Globus pallidus (tissue), 1 donor: ENCODE results near the gene LIX1L.

Experiments used
- DNase-seq: peaks from one replicate; pipeline ENCODE4 v3.0.0-alpha.2; 2015; ENCODE audit warnings: low spot score

The LIX1L gene

DNA sequence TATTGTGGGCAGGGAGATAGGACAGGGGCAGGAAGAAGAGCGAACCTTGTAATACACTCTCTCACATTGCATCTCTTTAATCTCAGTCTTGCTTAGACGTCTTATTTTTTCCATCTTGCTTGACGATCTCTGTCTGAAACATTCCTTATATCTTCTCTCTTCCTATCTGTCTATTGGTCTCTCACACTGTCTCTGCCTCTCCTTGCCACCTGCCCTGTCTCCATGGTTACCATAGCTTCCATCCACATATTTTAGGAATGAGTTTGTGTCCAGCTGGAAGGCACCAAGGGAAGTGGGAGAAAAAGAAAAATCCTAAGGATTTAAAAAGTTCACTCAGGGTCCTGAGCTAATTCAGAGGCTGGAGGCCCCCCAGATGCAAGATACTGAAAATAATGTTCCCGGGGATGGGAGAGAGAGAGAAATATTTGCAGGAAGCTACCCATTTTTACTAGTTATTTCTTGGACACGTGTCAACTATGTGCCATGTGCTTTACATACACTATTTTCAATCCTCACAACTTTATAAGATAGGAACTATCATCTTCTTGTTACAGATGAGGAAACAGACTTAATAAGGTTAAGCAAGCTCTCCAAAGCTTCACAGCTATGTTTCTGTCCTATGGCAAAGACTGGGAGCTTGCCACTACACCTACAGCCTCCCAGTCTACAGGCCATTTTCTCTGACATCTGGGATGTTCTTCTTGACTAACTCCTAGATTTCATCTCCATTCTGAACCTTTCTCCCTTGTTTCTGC is 5.6 kb upstream of the LIX1L start:
- no peak for DNase-seq

DNA sequence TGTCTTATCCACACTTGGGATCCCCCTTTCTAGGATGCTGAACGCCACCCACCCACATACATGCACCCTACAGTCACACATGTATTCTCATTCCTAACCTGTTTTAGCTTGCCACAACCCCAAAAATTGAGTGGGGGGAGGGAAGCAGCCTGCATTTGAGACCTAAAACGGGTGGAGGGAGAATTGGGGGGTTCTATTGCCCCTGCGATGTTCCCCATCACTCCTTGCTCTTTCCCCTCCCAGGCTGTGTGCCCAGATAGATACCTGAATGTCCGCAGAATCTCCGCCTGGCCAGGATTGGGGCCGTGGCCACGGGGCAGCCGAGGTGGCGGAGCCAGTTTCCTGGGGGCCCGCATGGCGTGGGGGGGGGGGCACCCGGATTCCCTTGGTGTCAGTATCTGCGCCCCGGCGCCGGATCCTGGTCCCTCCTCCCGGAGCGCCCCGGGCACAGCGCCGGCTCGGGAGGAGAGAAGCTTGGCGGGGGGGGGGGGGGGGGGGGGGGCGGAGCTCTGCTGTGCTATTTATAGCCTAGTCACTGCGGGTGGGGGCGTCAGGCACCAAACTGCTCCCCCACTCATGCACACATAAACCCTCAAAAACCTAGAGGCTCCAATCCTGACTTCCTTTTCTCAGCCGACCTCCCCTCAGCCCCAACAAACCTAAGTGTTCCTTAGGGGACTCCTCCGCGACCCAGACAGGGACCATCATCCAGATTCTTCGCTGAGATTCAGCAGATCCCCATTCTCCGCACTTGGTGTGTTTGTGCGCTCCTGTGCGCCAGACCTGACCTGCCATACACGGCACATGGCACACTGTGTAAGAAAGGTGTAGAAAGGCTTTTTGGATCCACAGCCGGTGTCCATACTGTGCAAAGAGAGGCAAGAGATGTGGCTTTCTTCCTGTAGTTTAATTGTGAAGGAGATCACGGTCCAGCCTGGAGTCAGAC is 4.6 kb upstream of the LIX1L start:
- DNase-seq = peak; percentile 83

DNA sequence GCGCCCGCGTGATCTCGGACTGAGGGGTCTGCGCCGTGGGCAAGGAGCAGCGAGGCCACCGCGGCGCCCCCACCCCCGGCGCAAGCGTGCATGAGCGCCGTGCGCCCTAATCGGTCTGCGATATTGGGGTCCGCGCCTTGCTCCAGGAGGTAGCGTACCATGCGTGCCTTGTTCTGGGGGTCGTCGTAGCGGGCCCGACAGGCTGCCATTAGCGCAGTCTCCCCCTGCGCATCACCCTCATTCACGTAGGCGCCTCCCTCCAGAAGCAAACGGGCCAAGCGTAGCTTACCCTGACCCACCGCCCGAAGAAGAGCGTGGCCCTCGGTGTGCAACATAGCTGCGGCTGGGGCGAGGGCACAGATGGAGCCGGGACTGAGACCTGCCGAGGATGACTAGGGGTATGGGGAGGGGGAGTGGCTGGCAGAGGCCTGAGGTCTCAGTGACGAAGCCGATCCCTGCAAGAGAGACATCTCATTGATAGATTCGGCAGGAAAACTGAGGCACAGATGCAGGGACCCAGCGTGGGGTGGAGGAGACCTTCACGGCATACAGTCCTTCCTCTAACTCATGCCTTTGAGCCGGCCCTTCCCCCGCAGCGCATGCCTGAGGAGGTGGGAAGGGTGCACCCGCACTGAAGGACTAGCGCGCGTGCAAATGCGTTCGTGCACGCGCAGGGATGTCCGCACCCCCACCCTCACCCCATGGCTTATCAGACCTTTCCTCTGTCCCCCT is 3.8 kb upstream of the LIX1L start:
- peak; percentile 58 for DNase-seq

DNA sequence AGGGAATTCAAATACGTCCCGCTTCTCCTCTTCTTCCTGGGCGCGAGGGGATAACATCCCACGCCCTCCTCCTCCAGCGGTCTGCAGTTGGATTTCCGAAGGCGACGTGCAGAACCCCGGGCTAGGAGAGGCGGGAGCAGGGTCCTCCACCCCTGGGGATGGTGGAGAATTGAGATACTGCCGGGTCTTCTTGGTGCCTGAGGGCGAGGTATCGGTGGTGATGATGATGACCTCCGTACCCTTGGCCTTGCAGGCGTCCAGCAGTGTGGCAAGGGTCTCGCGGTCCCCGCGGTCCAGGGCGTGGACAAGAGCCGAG is 3.2 kb upstream of the LIX1L start:
- peak; percentile 19 for DNase-seq

DNA sequence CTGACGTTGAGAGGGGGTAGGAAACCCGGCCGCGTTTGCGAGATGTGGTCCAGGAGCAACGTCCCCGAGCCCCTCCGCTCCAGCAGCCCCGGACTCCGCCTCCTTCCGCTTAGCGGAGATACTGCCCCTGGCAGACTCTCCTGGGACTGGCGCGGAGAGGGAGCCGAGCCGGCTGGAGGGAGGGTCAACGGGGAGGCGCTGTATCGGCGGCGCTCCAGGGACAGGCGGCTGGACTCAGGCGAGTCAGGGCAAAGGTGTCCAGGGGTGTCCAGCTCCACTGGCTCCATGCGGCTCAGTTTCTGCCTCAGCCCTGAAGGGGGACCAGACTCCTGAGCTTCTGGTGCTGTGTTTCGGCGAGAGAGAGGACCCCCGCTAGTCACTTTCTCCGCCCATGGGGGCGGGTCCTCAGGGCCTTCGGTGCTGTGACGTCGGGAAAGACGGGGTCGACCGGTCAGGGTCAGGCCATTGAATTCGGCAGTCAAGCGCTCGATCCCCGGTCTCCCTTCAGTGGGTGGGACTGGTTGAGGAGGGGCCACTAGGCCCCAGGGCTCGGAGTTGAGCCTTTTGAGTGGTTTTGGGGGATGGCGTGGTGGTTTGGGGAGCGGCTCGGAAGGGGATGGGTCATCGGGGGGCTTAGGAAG is 2.8 kb upstream of the LIX1L start:
- peak; percentile 66 for DNase-seq

DNA sequence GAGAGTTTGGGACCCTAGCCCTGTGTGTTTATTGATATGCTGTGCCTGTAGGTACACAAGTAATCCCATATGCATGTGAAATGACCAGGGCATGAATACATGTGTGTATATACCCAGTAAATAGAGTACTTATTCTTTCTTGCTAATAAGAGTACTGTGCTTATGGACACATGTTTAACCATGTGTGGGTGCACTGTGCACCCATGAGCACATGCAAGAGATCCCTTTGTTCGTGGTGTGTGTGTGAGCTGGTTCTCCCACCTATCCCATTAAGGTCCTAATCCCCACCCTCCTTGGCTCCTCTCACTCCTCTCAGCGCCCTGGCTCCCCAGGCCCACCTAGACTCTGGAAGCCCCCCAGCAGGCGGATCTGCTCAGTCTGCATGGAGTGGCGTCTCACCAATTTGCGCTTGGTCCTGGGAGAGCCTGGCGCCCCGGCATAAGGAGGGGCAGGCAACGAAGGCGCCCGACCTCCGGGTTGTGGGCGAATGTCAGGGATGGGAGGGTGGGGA is 2.2 kb upstream of the LIX1L start:
- DNase-seq = peak; percentile 11

DNA sequence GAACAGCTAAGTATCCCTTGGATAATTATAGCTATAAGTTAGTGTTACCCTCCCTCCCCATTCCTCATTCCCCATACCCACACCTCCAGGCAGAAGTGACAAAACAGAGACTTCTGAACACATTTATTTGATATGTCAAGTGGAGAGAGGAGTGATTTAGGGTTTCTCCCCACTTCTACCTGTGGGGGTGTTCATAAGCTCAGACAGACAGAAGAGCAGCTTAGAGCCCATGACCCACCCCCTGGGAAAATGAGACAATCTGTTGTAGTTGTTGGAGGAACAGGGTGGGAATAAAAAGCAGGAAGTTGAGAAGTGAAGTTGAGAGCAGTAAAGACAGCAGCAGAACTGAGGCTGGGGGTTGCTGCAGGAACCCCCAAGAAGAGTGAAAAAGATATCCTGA is 1.5 kb upstream of the LIX1L start:
- no peak for DNase-seq

DNA sequence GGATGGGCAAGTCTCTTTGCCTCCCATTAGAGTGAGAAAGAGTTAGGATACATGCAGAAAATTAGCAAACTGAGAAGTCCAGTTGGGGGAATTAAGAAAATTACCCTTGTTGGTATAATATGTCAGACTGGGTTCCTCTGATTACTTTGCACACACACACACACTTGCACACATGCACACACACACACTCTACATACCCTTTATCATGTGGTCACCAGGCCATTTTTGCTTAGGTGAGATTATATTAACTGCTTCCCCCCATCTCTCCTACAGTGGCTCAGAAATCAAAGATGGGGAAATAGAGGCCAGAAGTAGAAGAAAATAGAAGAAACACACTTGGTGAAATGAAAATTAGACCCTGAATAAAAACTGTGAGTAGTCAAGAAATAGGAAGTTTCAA is 917 bp upstream of the LIX1L start:
- DNase-seq = peak; percentile 5

DNA sequence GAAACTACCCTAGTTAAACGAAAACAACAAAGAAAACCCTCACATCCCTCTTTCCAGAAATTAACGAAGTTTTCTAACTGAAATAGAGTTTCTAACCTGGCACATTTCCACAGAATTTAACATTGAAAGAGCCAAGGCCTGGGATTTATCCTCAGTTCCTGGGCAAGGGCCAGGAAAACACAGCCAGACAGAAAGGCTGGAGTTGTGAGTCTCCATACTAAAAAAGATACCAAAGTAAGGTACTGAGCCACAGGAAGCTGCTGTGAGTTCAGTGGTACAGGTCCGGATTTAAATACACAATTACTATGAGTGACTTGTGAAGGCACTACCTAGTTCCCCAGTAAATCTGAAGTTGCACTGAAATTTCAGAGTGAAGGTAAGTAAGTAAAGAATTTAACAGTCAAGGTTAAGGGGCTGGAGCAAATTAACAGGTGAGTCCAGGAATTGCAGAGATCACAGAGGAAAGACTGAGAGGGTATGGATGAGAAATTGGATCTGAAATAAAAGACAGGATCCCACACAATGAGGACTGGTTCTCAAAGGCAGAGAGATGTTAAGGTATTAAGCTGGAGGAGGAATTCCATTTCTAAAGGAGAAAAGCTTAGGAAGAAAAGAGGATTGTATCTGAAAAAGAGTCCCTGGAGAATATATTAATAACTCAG is 905 bp downstream of the LIX1L start:
- peak; percentile 47 for DNase-seq

DNA sequence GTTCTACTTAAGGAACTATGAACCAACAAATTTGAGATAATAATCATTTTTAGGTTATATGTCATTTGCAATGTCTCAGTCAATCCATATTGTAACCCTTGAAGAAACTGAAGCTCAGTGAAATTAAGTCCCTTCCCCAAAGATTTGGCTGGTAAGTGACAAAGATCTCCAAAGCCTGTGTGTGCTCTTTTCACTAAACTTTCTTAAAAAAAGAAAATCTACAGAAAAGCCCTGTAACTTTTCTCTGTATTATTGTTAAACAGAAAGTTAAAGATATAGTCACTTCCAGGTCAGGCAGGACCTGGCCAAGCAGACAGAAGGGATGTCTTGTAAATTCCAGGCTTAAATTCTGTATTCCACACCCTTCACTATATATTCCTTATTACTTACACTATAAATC is 1.5 kb downstream of the LIX1L start:
- DNase-seq = no peak

DNA sequence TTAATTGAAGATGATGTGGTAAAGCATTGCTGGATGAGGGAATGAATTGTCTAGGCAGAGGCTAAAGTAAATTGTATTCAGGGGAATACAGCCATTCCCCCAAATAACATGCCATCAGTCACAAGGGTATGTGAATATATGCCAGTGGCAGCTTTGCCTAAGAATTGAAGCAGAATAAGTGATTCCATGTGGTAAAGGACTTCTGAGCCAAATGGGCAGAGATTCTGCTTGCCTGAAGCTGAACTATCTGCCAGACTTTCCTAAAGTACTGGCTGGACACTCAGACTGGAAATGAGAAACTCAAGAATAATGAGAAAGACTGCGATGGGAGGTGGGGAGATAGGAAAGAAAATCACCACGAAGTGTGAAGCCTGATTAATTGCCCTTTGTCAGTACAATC is 2.4 kb downstream of the LIX1L start:
- DNase-seq = peak; percentile 41

DNA sequence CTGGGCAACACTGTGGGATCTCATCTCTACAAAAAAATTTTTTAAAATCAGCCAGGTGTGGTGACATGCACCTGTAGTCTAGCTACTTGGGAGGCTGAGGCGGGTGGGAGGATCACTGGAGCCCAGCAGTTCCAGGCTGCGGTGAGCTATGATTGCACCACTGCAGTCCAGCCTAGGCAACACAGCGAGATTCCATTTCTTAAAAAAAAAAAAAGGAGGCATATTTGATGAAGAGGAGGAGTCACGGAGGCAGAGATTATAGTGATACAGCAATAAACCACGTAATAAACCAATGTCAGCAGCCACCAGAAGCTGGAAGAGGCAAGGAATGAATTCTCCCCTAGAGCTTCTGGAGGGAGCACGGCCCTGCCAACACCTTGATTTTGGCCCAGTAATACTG is 4.0 kb downstream of the LIX1L start:
- DNase-seq = no peak

DNA sequence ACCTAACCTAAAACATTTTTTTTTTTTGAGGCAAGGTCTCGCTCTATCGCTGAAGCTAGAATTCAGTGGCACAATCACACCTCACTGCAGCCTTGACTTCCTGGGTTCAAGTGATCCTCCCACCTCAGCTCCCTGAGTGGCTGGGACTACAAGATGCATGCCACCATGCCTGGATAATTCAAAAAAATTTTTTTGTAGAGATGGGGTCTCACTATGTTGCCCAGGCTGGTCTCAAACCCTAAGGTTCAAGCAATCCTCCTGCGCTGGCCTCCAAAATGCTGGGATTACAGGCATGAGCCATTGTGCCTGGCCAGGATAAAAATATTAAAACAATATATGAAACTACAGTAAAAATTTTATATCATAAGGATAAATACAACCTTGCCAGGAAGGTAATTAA is 4.9 kb downstream of the LIX1L start:
- no peak for DNase-seq

DNA sequence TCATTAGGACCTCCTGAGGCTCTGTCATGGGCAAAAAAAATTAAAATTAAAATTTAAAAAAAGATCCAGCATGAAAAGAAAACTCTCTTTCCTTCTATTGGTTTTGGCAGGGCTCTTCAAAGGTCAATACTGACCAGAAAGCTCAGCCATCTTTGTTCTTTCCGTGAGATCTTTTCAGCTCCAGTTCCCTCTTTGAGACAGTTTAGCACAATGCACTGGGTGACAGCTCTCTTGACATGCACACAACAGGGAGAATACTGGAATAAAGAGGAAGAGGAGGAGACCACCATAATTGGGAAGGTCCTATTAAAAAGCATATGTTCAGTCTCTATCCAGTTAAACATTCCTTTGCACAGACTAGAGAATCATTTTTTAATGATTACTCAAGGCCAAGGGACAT is 6.3 kb downstream of the LIX1L start:
- no peak for DNase-seq

DNA sequence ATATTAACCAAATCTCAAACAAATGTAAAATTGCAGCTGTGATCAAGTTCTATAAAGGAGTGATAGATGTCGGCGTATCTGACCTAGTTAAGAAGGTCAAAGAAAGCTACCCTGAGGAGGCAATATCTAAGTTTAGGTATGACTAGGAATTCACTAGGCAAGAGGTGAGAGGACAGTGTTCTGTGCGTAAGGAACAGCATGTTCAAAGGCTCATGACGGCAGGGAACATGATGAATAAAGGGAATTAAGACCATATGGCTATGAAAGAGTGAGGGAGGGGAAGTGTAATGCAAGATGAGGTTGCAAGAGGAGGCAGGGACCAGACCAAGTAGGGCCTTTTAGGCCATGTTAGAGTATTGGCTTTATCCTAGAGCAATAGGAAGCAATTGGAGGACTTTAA is 8.6 kb downstream of the LIX1L start:
- no peak for DNase-seq

DNA sequence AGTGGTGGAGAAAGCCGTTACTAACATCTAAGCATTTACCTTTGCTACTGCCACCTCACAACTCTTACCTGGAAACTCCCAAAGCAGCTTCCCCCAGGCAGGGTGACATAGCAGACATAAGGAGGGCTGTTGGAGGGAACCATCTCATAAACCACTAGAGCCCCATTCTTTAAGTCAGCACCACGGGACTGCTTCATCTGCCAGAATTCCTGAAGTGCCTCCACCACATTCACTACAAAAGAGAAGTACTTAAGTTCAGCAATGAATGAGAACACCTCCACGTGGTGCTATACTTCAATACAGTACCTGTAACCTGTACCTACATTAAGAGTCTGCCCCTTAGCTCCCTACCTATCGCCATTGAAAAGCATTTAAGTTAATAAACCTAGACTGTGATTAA is 10.3 kb downstream of the LIX1L start:
- no peak for DNase-seq

DNA sequence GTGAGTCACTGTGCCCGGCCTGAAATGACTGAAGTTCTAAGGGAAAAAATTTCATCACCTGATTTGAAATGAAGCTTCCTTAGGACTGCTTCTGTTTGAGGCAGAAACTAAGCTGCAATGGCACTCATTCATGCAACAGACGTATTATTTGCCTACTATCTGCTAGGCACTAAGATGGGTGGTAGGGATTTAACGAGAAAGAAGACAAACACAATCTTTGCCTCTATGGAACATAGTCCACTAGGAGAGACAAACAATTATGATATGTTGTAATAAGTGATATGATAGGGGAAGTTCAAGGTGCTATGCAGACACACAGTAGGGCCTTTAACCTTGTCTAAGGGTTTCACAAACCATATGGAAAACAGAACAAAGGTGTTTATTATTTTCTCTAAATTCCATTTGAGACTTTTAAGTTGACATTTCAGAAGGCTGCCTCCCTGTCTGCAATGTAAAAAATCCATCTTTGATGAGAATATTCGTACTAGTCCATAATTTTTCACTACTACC is 11.3 kb downstream of the LIX1L start:
- no peak for DNase-seq

DNA sequence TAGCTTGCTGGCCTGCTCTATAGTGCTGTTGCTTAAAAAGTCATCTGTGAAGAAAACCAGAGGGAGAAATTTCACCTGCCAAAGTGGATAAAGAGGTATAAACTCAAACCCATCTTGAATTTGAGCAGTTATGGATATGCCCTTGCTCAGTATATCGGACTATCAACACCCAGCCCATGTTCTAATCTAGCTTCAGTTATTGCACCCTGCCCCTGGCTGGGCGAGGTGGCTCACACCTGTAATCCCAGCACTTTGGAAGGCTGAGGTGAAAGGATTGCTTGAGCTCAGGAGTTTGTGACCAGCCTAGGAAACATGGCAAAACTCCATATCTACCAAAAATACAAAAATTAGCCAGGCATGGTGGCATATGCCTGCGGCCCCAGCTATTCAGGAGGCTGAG is 13.3 kb downstream of the LIX1L start:
- DNase-seq = no peak

DNA sequence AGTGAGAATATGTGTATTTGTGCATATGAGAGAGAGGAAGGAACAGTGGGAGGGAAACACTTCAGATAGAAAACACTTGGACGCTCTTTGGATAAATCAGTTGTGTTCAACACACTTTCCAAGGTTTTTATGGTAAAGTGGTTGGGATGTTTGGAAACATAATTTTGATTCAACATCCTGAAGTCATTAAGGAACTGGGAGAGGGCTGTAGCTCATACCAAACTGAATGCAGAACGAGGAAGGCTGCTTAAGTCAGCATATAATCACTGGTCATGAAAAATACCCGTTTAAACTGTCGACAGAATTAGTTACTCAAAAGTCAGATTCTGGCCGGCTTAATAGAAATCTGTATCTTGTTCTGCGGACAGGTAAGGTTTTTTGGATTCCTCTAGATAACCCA is 14.9 kb downstream of the LIX1L start:
- no peak for DNase-seq

DNA sequence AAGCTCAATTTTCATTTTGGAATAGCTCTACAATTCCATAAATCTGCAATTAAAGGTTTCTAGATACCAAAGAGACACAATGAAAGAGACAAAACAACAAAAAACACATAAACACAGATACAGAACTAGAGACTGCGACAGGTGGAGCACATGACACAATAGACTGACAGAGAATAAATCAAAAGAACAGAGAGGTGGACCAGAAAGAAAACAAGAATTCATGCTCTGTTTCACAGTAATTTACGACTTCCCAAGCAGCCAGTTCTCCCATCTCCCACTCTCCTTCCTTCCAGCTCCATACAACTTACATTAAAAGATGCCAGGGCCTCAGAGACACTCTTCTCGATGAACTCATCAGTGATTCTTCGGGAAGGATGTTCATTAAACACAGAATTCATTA is 15.4 kb downstream of the LIX1L start:
- no peak for DNase-seq

DNA sequence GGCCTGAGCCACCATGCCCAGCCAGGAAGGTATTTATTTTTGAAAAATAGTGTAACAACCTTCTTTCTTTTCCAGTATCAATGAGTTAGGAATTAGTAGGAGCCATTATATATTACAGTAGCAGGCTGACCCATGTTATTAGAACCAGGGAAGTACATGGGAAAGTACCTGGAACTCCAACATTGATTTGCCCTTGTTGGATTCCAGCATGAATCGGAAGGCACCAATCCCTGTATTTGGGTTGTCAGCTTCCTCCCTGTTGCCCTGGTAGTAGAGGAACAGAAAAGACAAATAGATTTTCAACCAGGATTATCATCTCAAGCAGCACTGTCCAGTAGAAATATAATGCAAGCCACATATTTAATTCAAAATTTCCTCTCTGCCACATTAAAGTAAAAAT is 20.4 kb downstream of the LIX1L start:
- DNase-seq = no peak
